Neural cell (in vitro differentiated cells): ENCODE measurements around the gene CAPZA2. TPM values are rescaled to one million over a fixed set of nuclear protein-coding genes. Genes with fewer than 3 reads are reported as not detected.
"Not testable (repeated sequence)": the region's sequence is repeated elsewhere in the genome, so short reads cannot be mapped to it uniquely, and the experiment has no call there.

ENCODE experiments used
- H2AFZ ChIP-seq: fragments of 200-600, 300-800 bp; sonication (generic), shearing (Covaris generic); 2 replicates; pipeline ENCODE4 v1.6.0; 2014; ENCODE audit warnings: low read depth, mild to moderate bottlenecking, antibody characterized with exemption, low read length, moderate library complexity
- H3F3A ChIP-seq: fragments of 200-600 bp; shearing (Covaris generic); 2 replicates; pipeline ENCODE4 v1.6.1; 2016; ENCODE audit warnings: mild to moderate bottlenecking, moderate library complexity, mixed read lengths, antibody characterized with exemption, low read length; ENCODE audit not compliant: insufficient read depth, poor library complexity, severe bottlenecking
- H3K27ac ChIP-seq: fragments of 200-600, 300-800 bp; sonication (generic), shearing (Covaris generic); 2 replicates; pipeline ENCODE4 v1.5.1; 2014; ENCODE audit warnings: mild to moderate bottlenecking, low read length, moderate library complexity
- H3K27me3 ChIP-seq: fragments of 300-800, 200-600 bp; sonication (generic), shearing (Covaris generic); 2 replicates; pipeline ENCODE4 v1.6.0; 2014; ENCODE audit warnings: mild to moderate bottlenecking, low read depth, low read length, moderate library complexity; ENCODE audit not compliant: insufficient read depth
- H3K36me3 ChIP-seq: fragments of 300-800, 200-600 bp; sonication (generic), shearing (Covaris generic); 2 replicates; pipeline ENCODE4 v1.5.1; 2014; ENCODE audit warnings: mild to moderate bottlenecking, antibody characterized with exemption, low read length, moderate library complexity; ENCODE audit not compliant: insufficient read depth
- H3K4me2 ChIP-seq: fragments of 300-800, 200-600 bp; sonication (generic), shearing (Covaris generic); 2 replicates; pipeline ENCODE4 v1.6.0; 2014; ENCODE audit warnings: mild to moderate bottlenecking, low read length
- H3K4me3 ChIP-seq: fragments of 300-800, 200-600 bp; sonication (generic), shearing (Covaris generic); 2 replicates; pipeline ENCODE4 v1.5.1; 2014; ENCODE audit warnings: mild to moderate bottlenecking, low read length, moderate library complexity
- H3K79me2 ChIP-seq: fragments of 200-600 bp; shearing (Covaris generic); replicated peaks from 2 replicates; pipeline ENCODE4 v1.6.0; 2014; ENCODE audit warnings: mild to moderate bottlenecking, low read length, moderate library complexity; ENCODE audit not compliant: insufficient read depth
- H3K9ac ChIP-seq: fragments of 300-800, 200-600 bp; sonication (generic), shearing (Covaris generic); 2 replicates; pipeline ENCODE4 v1.6.1; 2016; ENCODE audit warnings: mild to moderate bottlenecking, low read length, mixed read lengths
- H3K9me2 ChIP-seq: fragments of 200-600 bp; shearing (Covaris generic); 2 replicates; pipeline ENCODE4 v1.6.1; 2016; ENCODE audit warnings: mild to moderate bottlenecking, low read length, mixed read lengths; ENCODE audit not compliant: insufficient read depth
- H3K9me3 ChIP-seq: fragments of 200-600, 300-800 bp; sonication (generic), shearing (Covaris generic); 2 replicates; pipeline ENCODE4 v1.6.1; 2016; ENCODE audit warnings: mild to moderate bottlenecking, mixed run types, low read length, moderate library complexity, mixed read lengths
- H4K20me1 ChIP-seq: fragments of 200-600 bp; shearing (Covaris generic); 2 replicates; pipeline ENCODE4 v1.6.1; 2016; ENCODE audit warnings: mild to moderate bottlenecking, mixed run types; ENCODE audit not compliant: insufficient read depth
- EP300 ChIP-seq: fragments of 450-650 bp; conservative IDR thresholded peaks from 2 replicates; pipeline ENCODE4 v1.6.1; 2014; ENCODE audit warnings: antibody characterized with exemption, mild to moderate bottlenecking, moderate library complexity; ENCODE audit not compliant: poor library complexity, severe bottlenecking
- EZH2 ChIP-seq: fragments of 200-600, 300-800 bp; shearing (Covaris generic), sonication (generic); IDR thresholded peaks from 2 replicates; pipeline ENCODE4 v1.6.1; 2014; ENCODE audit warnings: antibody characterized with exemption, low read length, borderline replicate concordance, mild to moderate bottlenecking; ENCODE audit not compliant: insufficient read depth, poor library complexity, severe bottlenecking
- MXI1 ChIP-seq: fragments of 450-650 bp; conservative IDR thresholded peaks from 2 replicates; pipeline ENCODE4 v1.6.1; 2014; ENCODE audit warnings: antibody characterized with exemption, mild to moderate bottlenecking; ENCODE audit not compliant: poor library complexity, severe bottlenecking
- POLR2AphosphoS5 ChIP-seq: IDR thresholded peaks from 2 replicates; pipeline ENCODE4 v1.6.1; 2012
- RAD21 ChIP-seq: fragments of 450-650 bp; conservative IDR thresholded peaks from 2 replicates; pipeline ENCODE4 v1.6.1; 2014; ENCODE audit warnings: antibody characterized with exemption, mild to moderate bottlenecking, moderate library complexity
- SMC3 ChIP-seq: fragments of 450-650 bp; conservative IDR thresholded peaks from 2 replicates; pipeline ENCODE4 v1.6.1; 2014; ENCODE audit warnings: antibody characterized with exemption, mild to moderate bottlenecking, moderate library complexity; ENCODE audit not compliant: poor library complexity
- TAF1 ChIP-seq: IDR thresholded peaks from 2 replicates; pipeline ENCODE4 v1.6.1; 2012; ENCODE audit warnings: low read depth
- polyA minus RNA-seq: library from RNA; depleted of rRNA, polyadenylated mRNA; stranded (reverse); fragments of >200 nt; gene quantifications from 2 replicates; pipeline ENCODE4 v1.2.3, GENCODE V29; 2014
- polyA plus RNA-seq: library from polyadenylated mRNA; depleted of rRNA; stranded (reverse); fragments of >200 nt; gene quantifications from 2 replicates; pipeline ENCODE4 v1.2.3, GENCODE V29; 2014
- TF ChIP-seq, protein P1 (sequence below): IDR thresholded peaks from 2 replicates; pipeline ENCODE4 v1.6.1; 2012; ENCODE audit warnings: borderline replicate concordance
- TF ChIP-seq, protein P2 (sequence below): fragments of 450-650 bp; IDR thresholded peaks from 2 replicates; pipeline ENCODE4 v1.5.1; 2014; ENCODE audit warnings: antibody characterized with exemption, mild to moderate bottlenecking, moderate library complexity; ENCODE audit not compliant: poor library complexity, severe bottlenecking

CAPZA2 gene
- polyA plus RNA-seq: 129 and 191 TPM in 2 replicates
- 206 and 213 TPM in 2 replicates for polyA minus RNA-seq

DNA sequence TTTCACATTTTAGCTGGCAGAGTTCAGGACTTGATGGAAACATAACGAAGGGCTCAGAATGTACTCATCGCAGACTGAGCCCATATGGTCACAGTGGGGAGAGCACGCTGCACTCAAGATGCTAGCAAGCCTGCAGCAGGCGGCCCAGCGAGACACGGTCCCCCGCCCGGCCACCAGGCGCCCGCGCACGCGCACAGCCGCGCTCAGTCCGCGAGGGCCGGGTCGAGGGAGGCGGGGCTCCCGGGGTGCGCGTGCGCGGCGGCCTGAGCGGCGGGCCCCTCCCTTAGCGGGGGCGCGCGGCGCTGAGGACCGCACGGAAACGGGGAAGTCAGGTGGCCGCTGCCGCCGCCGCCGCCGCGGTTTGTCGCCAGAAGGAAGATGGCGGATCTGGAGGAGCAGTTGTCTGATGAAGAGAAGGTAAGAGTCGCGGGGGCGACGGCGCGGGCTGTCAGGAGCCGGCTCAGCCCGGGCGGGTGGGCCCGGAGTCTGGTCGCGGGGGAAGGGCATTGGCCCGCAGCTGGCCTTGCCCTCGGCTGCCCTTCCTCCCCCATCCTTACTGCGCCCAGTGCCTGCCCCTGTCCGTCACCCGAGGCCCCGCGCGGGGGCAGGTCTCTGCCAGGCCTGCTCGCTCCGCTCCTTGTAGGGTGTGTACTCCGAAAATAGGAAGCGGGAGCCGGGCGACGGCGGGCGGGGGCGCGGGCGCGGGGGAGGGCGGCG, at the start of gene CAPZA2:
Gene CAPZA2 (plus strand): TSS at position 354 of the 717 bp plus-strand sequence. CDS start 25 bp downstream, at position 379.
- Histone ChIP-seq H3K4me2 (peak within 1 kb of the TSS; percentile 97), H3K79me2 (peaks cover 42% of the 10 kb centered on the region)

DNA sequence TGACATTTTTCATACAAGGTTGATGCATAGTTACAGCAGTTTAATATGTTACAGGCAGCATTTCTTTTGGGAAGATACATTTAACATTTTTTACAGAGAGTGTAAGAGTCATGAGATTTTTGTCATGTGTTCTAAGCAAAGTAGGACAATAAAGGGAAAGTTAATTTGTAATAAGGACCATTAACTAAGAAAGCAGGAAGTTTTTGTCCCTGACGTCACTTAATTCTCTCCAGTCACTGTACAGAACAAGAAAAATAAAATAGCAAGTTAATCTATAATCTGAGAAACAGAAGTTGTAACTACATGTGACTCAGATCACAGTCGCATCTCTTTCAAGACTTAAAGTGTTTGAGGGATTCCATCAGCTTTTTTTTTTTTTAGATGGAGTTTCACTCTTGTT, 49.5 kb upstream of the CAPZA2 start:
- Histone ChIP-seq H3K9ac (no peak overlapping the region), H3K79me2 (no peaks in the 10 kb centered on the region), H3K9me3 (no peaks in the 10 kb centered on the region), H3K4me2 (no peak overlapping the region), H3K4me3 (no peak overlapping the region), H3K9me2 (no peaks in the 10 kb centered on the region), H3K27ac (no peak overlapping the region), H3F3A (no peaks in the 10 kb centered on the region), H3K36me3 (no peaks in the 10 kb centered on the region), H2AFZ (no peak overlapping the region), H4K20me1 (no peaks in the 10 kb centered on the region), H3K27me3 (no peaks in the 10 kb centered on the region)
- TF ChIP-seq EZH2 (no peak), RAD21 (no peak), SMC3 (no peak), POLR2AphosphoS5 (no peak), EP300 (no peak), MXI1 (no peak), TAF1 (no peak)
- TF ChIP-seq, protein P1, sequence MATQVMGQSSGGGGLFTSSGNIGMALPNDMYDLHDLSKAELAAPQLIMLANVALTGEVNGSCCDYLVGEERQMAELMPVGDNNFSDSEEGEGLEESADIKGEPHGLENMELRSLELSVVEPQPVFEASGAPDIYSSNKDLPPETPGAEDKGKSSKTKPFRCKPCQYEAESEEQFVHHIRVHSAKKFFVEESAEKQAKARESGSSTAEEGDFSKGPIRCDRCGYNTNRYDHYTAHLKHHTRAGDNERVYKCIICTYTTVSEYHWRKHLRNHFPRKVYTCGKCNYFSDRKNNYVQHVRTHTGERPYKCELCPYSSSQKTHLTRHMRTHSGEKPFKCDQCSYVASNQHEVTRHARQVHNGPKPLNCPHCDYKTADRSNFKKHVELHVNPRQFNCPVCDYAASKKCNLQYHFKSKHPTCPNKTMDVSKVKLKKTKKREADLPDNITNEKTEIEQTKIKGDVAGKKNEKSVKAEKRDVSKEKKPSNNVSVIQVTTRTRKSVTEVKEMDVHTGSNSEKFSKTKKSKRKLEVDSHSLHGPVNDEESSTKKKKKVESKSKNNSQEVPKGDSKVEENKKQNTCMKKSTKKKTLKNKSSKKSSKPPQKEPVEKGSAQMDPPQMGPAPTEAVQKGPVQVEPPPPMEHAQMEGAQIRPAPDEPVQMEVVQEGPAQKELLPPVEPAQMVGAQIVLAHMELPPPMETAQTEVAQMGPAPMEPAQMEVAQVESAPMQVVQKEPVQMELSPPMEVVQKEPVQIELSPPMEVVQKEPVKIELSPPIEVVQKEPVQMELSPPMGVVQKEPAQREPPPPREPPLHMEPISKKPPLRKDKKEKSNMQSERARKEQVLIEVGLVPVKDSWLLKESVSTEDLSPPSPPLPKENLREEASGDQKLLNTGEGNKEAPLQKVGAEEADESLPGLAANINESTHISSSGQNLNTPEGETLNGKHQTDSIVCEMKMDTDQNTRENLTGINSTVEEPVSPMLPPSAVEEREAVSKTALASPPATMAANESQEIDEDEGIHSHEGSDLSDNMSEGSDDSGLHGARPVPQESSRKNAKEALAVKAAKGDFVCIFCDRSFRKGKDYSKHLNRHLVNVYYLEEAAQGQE: no peak
- TF ChIP-seq, protein P2, sequence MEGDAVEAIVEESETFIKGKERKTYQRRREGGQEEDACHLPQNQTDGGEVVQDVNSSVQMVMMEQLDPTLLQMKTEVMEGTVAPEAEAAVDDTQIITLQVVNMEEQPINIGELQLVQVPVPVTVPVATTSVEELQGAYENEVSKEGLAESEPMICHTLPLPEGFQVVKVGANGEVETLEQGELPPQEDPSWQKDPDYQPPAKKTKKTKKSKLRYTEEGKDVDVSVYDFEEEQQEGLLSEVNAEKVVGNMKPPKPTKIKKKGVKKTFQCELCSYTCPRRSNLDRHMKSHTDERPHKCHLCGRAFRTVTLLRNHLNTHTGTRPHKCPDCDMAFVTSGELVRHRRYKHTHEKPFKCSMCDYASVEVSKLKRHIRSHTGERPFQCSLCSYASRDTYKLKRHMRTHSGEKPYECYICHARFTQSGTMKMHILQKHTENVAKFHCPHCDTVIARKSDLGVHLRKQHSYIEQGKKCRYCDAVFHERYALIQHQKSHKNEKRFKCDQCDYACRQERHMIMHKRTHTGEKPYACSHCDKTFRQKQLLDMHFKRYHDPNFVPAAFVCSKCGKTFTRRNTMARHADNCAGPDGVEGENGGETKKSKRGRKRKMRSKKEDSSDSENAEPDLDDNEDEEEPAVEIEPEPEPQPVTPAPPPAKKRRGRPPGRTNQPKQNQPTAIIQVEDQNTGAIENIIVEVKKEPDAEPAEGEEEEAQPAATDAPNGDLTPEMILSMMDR: no peak

More for the DNA sequence above, at the start of gene CAPZA2:
- TF ChIP-seq, protein P1: peak; percentile 95
- peak; percentile 20 for TF ChIP-seq RAD21
- TF ChIP-seq EP300: peak; percentile 65
- no peak for TF ChIP-seq EZH2
- TF ChIP-seq, protein P2: peak; percentile 66
- TF ChIP-seq TAF1: peak; percentile 98
- TF ChIP-seq SMC3: no peak
- TF ChIP-seq MXI1: peak; percentile 64
- TF ChIP-seq POLR2AphosphoS5: peak; percentile 98
- Histone ChIP-seq H4K20me1 (no peaks in the 10 kb centered on the region), H3K9me3 (no peaks in the 10 kb centered on the region), H3K4me3 (peak within 1 kb of the TSS; percentile 83), H3K27ac (peak within 1 kb of the TSS; percentile 98), H2AFZ (peak within 1 kb of the TSS; percentile 68), H3F3A (peaks cover 3% of the 10 kb centered on the region), H3K36me3 (no peaks in the 10 kb centered on the region), H3K27me3 (no peaks in the 10 kb centered on the region), H3K9ac (peak within 1 kb of the TSS; percentile 98), H3K9me2 (no peaks in the 10 kb centered on the region)

DNA sequence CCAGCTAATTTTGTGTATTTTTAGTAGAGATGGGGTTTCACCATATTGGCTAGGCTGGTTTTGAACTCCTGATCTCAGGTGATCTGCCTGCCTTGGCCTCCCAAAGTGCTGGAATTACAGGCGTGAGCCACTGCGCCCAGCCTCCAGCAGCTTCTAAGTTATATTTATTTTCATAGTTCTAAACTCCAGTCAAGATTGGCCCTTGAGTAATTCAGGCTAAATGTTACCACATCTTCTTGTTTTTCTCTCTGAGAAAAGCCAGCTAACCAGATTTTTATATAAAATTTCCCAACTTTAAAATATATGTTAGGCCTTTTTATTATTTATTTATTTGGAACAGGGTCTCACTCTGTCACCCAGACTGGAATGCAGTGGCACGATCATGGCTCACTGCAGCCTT, 49.0 kb upstream of the CAPZA2 start:
- not testable (repeated sequence) for H3K4me2 ChIP-seq, H3F3A ChIP-seq, H3K27me3 ChIP-seq, H3K9me3 ChIP-seq, H3K4me3 ChIP-seq, H3K27ac ChIP-seq, H2AFZ ChIP-seq, H3K9me2 ChIP-seq, H4K20me1 ChIP-seq, H3K9ac ChIP-seq, H3K36me3 ChIP-seq, H3K79me2 ChIP-seq
